GM12801 (cell line): ENCODE results near the gene DMD.

Source experiments
- TF ChIP-seq, protein P1 (sequence below): IDR thresholded peaks from one replicate; pipeline ENCODE4 v1.5.1; 2011; ENCODE audit warnings: control low read depth; ENCODE audit not compliant: insufficient read length; ENCODE audit errors: extremely low read depth

Gene DMD

GRCh38 chrX:31931225-31931624 is 1280.1 kb downstream of the DMD start:
- TF ChIP-seq, protein P1, sequence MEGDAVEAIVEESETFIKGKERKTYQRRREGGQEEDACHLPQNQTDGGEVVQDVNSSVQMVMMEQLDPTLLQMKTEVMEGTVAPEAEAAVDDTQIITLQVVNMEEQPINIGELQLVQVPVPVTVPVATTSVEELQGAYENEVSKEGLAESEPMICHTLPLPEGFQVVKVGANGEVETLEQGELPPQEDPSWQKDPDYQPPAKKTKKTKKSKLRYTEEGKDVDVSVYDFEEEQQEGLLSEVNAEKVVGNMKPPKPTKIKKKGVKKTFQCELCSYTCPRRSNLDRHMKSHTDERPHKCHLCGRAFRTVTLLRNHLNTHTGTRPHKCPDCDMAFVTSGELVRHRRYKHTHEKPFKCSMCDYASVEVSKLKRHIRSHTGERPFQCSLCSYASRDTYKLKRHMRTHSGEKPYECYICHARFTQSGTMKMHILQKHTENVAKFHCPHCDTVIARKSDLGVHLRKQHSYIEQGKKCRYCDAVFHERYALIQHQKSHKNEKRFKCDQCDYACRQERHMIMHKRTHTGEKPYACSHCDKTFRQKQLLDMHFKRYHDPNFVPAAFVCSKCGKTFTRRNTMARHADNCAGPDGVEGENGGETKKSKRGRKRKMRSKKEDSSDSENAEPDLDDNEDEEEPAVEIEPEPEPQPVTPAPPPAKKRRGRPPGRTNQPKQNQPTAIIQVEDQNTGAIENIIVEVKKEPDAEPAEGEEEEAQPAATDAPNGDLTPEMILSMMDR: no peak

DNA sequence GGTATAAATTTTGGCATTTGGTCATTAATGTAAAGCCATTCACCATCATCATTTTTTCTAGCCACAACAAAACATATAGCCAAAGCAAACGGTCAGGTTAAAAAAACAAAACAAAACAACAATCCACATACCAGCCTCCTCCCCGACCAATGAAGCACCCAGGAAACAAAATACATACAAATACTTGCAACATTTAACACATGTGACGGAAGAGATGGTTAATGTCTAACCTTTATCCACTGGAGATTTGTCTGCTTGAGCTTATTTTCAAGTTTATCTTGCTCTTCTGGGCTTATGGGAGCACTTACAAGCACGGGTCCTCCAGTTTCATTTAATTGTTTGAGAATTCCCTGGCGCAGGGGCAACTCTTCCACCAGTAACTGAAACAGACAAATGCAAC is 1282.0 kb downstream of the DMD start:
- TF ChIP-seq, protein P1: no peak

GRCh38 chrX:31921236-31921635 is 1290.1 kb downstream of the DMD start:
- TF ChIP-seq, protein P1: no peak

- TF ChIP-seq, protein P1: no peak
Measured at GRCh38 chrX:31909850-31910572, 1301.3 kb downstream of the DMD start.

DNA sequence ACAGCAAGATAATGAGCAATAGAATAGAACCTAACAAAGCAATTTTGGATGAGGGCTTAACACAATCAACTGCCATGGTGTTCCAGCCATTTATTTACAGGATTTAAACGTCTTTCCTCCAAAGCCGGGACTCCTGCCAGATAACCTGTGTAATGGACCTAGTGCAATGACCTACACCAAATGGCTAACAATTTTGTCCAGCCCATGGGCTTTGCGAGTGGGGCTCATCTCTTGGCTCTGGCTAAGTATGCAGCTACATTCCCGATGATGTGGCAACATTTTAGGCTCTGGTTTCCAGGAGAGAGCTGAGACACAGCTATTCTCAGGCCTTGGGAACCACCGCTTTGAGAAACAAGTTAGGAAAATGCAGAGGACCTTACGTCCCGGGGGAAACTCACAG is 1317.2 kb downstream of the DMD start:
- TF ChIP-seq, protein P1: no peak

GRCh38 chrX:31893525-31893924 is 1317.8 kb downstream of the DMD start:
- TF ChIP-seq, protein P1: no peak

GRCh38 chrX:31889088-31889487 is 1322.3 kb downstream of the DMD start:
- TF ChIP-seq, protein P1: no peak
